ENCODE measurements around the gene PIBF1.

- TF ChIP-seq TAF1 (conservative IDR thresholded peaks at IDR 0.05) = no peak
- TF ChIP-seq, protein P1, sequence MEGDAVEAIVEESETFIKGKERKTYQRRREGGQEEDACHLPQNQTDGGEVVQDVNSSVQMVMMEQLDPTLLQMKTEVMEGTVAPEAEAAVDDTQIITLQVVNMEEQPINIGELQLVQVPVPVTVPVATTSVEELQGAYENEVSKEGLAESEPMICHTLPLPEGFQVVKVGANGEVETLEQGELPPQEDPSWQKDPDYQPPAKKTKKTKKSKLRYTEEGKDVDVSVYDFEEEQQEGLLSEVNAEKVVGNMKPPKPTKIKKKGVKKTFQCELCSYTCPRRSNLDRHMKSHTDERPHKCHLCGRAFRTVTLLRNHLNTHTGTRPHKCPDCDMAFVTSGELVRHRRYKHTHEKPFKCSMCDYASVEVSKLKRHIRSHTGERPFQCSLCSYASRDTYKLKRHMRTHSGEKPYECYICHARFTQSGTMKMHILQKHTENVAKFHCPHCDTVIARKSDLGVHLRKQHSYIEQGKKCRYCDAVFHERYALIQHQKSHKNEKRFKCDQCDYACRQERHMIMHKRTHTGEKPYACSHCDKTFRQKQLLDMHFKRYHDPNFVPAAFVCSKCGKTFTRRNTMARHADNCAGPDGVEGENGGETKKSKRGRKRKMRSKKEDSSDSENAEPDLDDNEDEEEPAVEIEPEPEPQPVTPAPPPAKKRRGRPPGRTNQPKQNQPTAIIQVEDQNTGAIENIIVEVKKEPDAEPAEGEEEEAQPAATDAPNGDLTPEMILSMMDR (IDR thresholded peaks at IDR 0.05; ENCODE audit: low read depth, low read length, missing input control) = no peak
- no peak for TF ChIP-seq GABPA (IDR thresholded peaks at IDR 0.05 in 1 of 2, conservative IDR thresholded peaks at IDR 0.05 in 1 of 2)
- no peak for TF ChIP-seq ATF3 (IDR thresholded peaks at IDR 0.05)
- TF ChIP-seq RXRA (IDR thresholded peaks at IDR 0.05) = no peak
- TF ChIP-seq HNF4A (conservative IDR thresholded peaks at IDR 0.05) = no peak
- no peak for TF ChIP-seq EGR1 (IDR thresholded peaks at IDR 0.05; ENCODE audit: low read depth in 2 of 2)
- TF ChIP-seq SP1 (IDR thresholded peaks at IDR 0.05) = no peak
- no peak for TF ChIP-seq YY1 (IDR thresholded peaks at IDR 0.05)
- TF ChIP-seq, protein P2, sequence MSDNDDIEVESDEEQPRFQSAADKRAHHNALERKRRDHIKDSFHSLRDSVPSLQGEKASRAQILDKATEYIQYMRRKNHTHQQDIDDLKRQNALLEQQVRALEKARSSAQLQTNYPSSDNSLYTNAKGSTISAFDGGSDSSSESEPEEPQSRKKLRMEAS (IDR thresholded peaks at IDR 0.05) = no peak
- TF ChIP-seq HNF4G (IDR thresholded peaks at IDR 0.05) = no peak
- no peak for TF ChIP-seq REST (IDR thresholded peaks at IDR 0.05)
- no peak for TF ChIP-seq JUND (IDR thresholded peaks at IDR 0.05)
- no peak for TF ChIP-seq ZBTB33 (IDR thresholded peaks at IDR 0.05)
These were observed 69.7 kb downstream of the PIBF1 start for GRCh38 chr13:72851678-72852014.
